Measurements from ENCODE around the gene AURKAIP1.
"Not testable (repeated sequence)": the region's sequence is repeated elsewhere in the genome, so short reads cannot be mapped to it uniquely, and the experiment has no call there.

GRCh38 chr1:1370094-1370493 lies 4.9 kb downstream of the AURKAIP1 start:
- not testable (repeated sequence) for TF ChIP-seq CTCF (conservative IDR thresholded peaks at IDR 0.05); EZH2 (IDR thresholded peaks at IDR 0.05; ENCODE audit: low read depth)

All from PC-9 (cell line).